Ishikawa (cell line): Measurements from ENCODE around the gene DHRS7.

ENCODE experiments used
- EGR1 ChIP-seq: IDR thresholded peaks from 2 replicates; pipeline ENCODE4 v1.6.1; 2012
- EP300 ChIP-seq: IDR thresholded peaks from 2 replicates; pipeline ENCODE4 v1.6.1; 2012; ENCODE audit warnings: borderline replicate concordance
- MAX ChIP-seq: IDR thresholded peaks from 2 replicates; pipeline ENCODE4 v1.6.1; 2012
- TEAD4 ChIP-seq: IDR thresholded peaks from 2 replicates; pipeline ENCODE4 v1.6.1; 2012
- YY1 ChIP-seq: IDR thresholded peaks from 2 replicates; pipeline ENCODE4 v1.6.1; 2012; ENCODE audit warnings: low read depth
- TF ChIP-seq, protein P1 (sequence below): IDR thresholded peaks from 2 replicates; pipeline ENCODE4 v1.6.1; 2012; ENCODE audit warnings: low read depth, mild to moderate bottlenecking

DNA sequence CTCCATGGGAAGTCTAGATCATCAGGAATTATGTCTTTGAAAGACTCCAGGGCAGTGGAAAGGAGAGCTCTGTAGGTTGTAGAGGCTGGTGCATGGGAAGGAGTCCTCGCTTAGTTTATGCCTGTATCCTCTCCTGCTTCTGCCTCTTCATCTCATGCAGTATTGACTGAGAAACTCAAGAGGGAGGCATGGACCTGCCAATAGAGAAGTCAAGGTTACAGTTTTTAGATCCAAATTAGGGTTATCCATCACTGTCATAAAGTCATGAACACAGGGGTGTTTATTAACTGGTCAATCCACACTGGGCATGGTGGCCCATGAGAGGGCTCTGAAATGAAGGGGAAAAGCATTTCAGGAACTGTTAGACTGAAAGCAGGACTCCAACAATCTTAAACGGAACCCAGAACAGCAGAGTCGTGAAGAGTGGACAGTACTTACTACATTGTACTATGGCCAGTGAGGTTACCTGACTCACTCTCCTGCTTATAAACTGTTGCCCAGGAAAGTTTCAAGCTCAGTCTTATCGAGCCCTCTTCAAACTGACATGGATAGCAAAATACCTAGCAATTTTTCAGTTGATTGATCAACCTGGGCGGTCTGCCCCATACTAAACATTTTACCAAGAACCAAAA lies 30.1 kb upstream of the DHRS7 start:
- TF ChIP-seq YY1 (no peak), TEAD4 (no peak), EGR1 (no peak), EP300 (no peak), MAX (no peak)
- TF ChIP-seq, protein P1, sequence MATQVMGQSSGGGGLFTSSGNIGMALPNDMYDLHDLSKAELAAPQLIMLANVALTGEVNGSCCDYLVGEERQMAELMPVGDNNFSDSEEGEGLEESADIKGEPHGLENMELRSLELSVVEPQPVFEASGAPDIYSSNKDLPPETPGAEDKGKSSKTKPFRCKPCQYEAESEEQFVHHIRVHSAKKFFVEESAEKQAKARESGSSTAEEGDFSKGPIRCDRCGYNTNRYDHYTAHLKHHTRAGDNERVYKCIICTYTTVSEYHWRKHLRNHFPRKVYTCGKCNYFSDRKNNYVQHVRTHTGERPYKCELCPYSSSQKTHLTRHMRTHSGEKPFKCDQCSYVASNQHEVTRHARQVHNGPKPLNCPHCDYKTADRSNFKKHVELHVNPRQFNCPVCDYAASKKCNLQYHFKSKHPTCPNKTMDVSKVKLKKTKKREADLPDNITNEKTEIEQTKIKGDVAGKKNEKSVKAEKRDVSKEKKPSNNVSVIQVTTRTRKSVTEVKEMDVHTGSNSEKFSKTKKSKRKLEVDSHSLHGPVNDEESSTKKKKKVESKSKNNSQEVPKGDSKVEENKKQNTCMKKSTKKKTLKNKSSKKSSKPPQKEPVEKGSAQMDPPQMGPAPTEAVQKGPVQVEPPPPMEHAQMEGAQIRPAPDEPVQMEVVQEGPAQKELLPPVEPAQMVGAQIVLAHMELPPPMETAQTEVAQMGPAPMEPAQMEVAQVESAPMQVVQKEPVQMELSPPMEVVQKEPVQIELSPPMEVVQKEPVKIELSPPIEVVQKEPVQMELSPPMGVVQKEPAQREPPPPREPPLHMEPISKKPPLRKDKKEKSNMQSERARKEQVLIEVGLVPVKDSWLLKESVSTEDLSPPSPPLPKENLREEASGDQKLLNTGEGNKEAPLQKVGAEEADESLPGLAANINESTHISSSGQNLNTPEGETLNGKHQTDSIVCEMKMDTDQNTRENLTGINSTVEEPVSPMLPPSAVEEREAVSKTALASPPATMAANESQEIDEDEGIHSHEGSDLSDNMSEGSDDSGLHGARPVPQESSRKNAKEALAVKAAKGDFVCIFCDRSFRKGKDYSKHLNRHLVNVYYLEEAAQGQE: no peak
